OCI-LY7 (cell line): ENCODE results near the gene ZNF732. TPM values are rescaled to one million over a fixed set of nuclear protein-coding genes. Genes with fewer than 3 reads are reported as not detected.

Experiments
- BruUV-seq: library from RNA; stranded (reverse); fragments of 400-500 nt; replicated peaks from 2 replicates; lab custom pipeline; 2021; lab: Mats Ljungman, UMichigan
- CTCF ChIA-PET: fragments of 300-600 bp; sonication (Branson Sonifier 250); formaldehyde crosslinking; loops from one replicate; lab custom pipeline; 2022; ENCODE audit warnings: antibody characterized with exemption; ENCODE audit not compliant: unreplicated experiment; lab: Charles Lee
- POLR2A ChIA-PET: fragments of 300-600 bp; sonication (Branson Sonifier 250); formaldehyde crosslinking; loops from one replicate; lab custom pipeline; 2022; ENCODE audit warnings: antibody characterized with exemption; lab: Charles Lee
- DNase-seq: peaks from one replicate; pipeline ENCODE4 v3.0.0-alpha.2; 2015; ENCODE audit warnings: low spot score
- H2AFZ ChIP-seq: fragments of 200-600 bp; sonication (generic), shearing (Covaris generic); 2 replicates; pipeline ENCODE4 v1.6.1; 2014; ENCODE audit warnings: mild to moderate bottlenecking, antibody characterized with exemption, low read length, moderate library complexity
- H3K27ac ChIP-seq: fragments of 200-600 bp; sonication (generic); 2 replicates; pipeline ENCODE4 v1.5.1; 2014; ENCODE audit warnings: mixed run types, low read depth, mild to moderate bottlenecking, moderate library complexity, low read length, inconsistent platforms; ENCODE audit not compliant: poor library complexity, severe bottlenecking
- H3K36me3 ChIP-seq: fragments of 200-600 bp; sonication (generic); 2 replicates; pipeline ENCODE4 v1.6.1; 2014; ENCODE audit warnings: mild to moderate bottlenecking, antibody characterized with exemption, low read length, moderate library complexity, mixed read lengths; ENCODE audit not compliant: insufficient read depth
- H3K4me1 ChIP-seq: fragments of 200-600 bp; sonication (generic); 2 replicates; pipeline ENCODE4 v1.5.1; 2014; ENCODE audit warnings: mild to moderate bottlenecking, low read length; ENCODE audit not compliant: insufficient read depth, poor library complexity, severe bottlenecking
- H3K4me2 ChIP-seq: fragments of 200-600 bp; sonication (generic); 2 replicates; pipeline ENCODE4 v1.6.1; 2014; ENCODE audit warnings: mild to moderate bottlenecking, low read length
- H3K4me3 ChIP-seq: fragments of 200-600 bp; sonication (generic); 2 replicates; pipeline ENCODE4 v1.5.1; 2014; ENCODE audit warnings: mild to moderate bottlenecking, low read depth, low read length; ENCODE audit not compliant: poor library complexity, severe bottlenecking
- H3K79me2 ChIP-seq: fragments of 200-600 bp; sonication (generic); 2 replicates; pipeline ENCODE4 v1.6.1; 2016; ENCODE audit warnings: low read depth, mild to moderate bottlenecking, low read length, moderate library complexity, mixed read lengths; ENCODE audit not compliant: insufficient read depth
- H3K9me2 ChIP-seq: fragments of 200-600 bp; sonication (generic); 2 replicates; pipeline ENCODE4 v1.6.1; 2016; ENCODE audit warnings: mild to moderate bottlenecking, low read length, mixed read lengths; ENCODE audit not compliant: insufficient read depth
- H3K9me3 ChIP-seq: fragments of 200-600 bp; sonication (generic); 2 replicates; pipeline ENCODE4 v1.6.1; 2014; ENCODE audit warnings: mild to moderate bottlenecking, mixed run types, low read length, mixed read lengths
- H4K20me1 ChIP-seq: fragments of 200-600 bp; sonication (generic); 2 replicates; pipeline ENCODE4 v1.6.1; 2014; ENCODE audit warnings: mild to moderate bottlenecking, antibody characterized with exemption, low read length, moderate library complexity, mixed read lengths; ENCODE audit not compliant: insufficient read depth
- EZH2phosphoT487 ChIP-seq: fragments of 200-600 bp; sonication (generic); IDR thresholded peaks from 2 replicates; pipeline ENCODE4 v1.6.1; 2018; ENCODE audit warnings: low read depth, borderline replicate concordance, mild to moderate bottlenecking, mixed run types, antibody characterized with exemption, low read length, moderate library complexity, mixed read lengths
- intact Hi-C: fragments of 100-400 bp; cut with micrococcal nuclease; formaldehyde crosslinking; loops from one replicate; pipeline ENCODE4 v1.10.0; 2022; ENCODE audit not compliant: unreplicated experiment
- total RNA-seq, 2 experiments: library from RNA; depleted of rRNA in 1 of 2; stranded (reverse); fragments of >200 nt in 1 of 2; shearing (Covaris generic) in 1 of 2; gene quantifications; 2 replicates each; pipeline ENCODE4 v1.2.3, GENCODE V29; 2014 to 2022
- TF ChIP-seq, protein P1 (sequence below): fragments of 200-600 bp; sonication (generic); conservative IDR thresholded peaks from 2 replicates; pipeline ENCODE4 v1.5.1; 2014; ENCODE audit warnings: mild to moderate bottlenecking, antibody characterized with exemption, low read length, moderate library complexity, mixed read lengths

The ZNF732 gene
- total RNA-seq, 2 experiments from 2014 or later = not detected

DNA sequence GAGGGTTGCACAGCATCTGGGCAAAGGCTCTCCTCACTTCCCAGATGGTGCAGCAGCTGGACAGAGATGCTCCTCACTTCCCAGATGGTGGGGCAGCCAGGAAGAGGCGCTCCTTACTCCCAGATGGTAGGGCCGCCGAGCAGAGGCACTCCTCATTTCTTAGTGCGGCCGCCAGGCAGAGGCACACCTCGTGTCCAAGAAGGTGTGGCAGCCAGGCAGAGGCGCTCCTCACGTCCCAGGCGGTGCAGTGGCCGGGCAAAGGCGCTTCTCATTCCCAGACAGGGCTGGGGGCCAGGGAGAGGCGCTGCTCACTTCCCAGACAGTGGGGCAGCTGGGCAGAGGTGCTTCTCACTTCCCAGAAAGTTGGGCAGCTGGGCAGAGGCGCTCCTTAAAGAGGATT is 48.8 kb downstream of the ZNF732 start:
- Histone ChIP-seq H3K4me3 (no peak overlapping the region), H3K4me1 (no peaks in the 10 kb centered on the region), H3K4me2 (no peak overlapping the region), H3K9me2 (no peaks in the 10 kb centered on the region), H3K9me3 (peaks cover 64% of the 10 kb centered on the region), H2AFZ (no peak overlapping the region), H3K27ac (no peak overlapping the region), H3K79me2 (no peaks in the 10 kb centered on the region), H4K20me1 (no peaks in the 10 kb centered on the region), H3K36me3 (no peaks in the 10 kb centered on the region)
- no TSS peak for BruUV-seq
- DNase-seq = no peak
- ChIA-PET CTCF (no interaction called here), POLR2A (no interaction called here)
- intact Hi-C loops = no loop called here
- TF ChIP-seq EZH2phosphoT487 = no peak
- TF ChIP-seq, protein P1, sequence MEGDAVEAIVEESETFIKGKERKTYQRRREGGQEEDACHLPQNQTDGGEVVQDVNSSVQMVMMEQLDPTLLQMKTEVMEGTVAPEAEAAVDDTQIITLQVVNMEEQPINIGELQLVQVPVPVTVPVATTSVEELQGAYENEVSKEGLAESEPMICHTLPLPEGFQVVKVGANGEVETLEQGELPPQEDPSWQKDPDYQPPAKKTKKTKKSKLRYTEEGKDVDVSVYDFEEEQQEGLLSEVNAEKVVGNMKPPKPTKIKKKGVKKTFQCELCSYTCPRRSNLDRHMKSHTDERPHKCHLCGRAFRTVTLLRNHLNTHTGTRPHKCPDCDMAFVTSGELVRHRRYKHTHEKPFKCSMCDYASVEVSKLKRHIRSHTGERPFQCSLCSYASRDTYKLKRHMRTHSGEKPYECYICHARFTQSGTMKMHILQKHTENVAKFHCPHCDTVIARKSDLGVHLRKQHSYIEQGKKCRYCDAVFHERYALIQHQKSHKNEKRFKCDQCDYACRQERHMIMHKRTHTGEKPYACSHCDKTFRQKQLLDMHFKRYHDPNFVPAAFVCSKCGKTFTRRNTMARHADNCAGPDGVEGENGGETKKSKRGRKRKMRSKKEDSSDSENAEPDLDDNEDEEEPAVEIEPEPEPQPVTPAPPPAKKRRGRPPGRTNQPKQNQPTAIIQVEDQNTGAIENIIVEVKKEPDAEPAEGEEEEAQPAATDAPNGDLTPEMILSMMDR = no peak

DNA sequence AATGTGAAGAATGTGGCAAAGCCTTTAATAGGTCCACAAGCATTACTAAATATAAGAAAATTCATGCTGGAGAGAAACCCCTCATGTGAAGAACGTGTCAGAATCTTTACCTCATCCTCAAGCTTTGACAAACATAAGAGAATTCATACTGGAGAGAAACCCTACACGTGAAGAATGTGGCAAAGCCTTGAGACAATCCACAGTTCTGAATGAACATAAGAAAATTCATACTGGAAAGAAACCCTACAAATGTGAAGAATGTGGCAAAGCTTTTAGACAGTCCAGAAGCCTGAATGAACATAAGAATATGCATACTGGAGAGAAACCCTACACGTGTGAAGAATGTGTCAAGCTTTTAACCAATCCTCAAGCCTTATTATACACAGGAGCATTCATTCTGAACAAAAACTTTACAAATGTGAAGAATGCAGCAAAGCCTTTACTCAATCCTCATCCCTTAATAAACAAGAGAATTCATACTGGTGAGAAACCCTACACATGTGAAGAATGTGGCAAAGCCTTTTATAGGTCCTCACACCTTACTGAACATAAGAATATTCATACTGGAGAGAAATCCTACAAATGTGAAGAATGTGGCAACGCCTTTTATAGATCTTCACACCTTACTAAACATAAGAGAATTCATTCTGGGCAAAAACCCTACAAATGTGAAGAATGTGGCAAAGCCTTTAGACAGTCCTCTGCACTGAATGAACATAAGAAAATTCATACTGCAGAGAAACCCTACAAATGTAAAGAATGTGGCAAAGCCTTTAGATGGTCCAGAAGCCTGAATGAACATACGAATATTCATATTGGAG is 51.1 kb downstream of the ZNF732 start:
- BruUV-seq = no TSS peak
- no peak overlapping the region for H2AFZ ChIP-seq
- no peaks in the 10 kb centered on the region for H4K20me1 ChIP-seq
- H3K79me2 ChIP-seq = no peaks in the 10 kb centered on the region
- no peaks in the 10 kb centered on the region for H3K9me2 ChIP-seq
- POLR2A ChIA-PET = no interaction called here
- H3K4me2 ChIP-seq = no peak overlapping the region
- H3K36me3 ChIP-seq = no peaks in the 10 kb centered on the region
- no peak overlapping the region for H3K4me3 ChIP-seq
- peaks cover 65% of the 10 kb centered on the region for H3K9me3 ChIP-seq
- H3K4me1 ChIP-seq = no peaks in the 10 kb centered on the region
- DNase-seq = no peak
- no peak overlapping the region for H3K27ac ChIP-seq
- intact Hi-C loops = no loop called here
- CTCF ChIA-PET = no interaction called here
- TF ChIP-seq, protein P1 = no peak
- TF ChIP-seq EZH2phosphoT487 = no peak

DNA sequence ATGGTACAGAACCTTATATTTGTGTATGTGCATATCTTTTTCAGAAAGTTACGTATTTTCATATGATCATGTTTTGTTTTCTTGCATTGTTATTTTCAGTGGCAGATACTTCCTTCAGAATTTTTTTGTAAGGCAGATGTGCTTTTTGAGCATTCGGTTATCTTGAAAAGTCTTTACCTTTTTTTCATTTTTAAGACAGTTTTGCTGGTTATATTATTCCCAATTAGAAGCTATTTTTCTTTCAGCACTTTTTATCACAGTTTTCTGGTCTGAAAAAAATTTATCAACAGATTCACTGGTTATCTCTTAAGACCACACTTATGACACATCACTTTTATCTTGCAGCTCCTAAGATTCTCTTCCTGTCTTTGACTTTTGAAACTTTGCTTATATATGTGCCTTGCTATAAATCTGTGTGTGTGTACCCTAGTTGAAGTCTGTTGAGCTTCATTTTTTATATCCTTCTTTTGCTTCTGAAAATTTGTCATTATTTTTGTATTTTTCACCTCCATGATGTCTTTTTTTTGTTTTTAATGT is 53.1 kb downstream of the ZNF732 start:
- H3K36me3 ChIP-seq = no peaks in the 10 kb centered on the region

More for the DNA sequence above, 53.1 kb downstream of the ZNF732 start:
- TF ChIP-seq, protein P1 = no peak
- no peak for TF ChIP-seq EZH2phosphoT487
- no peak for DNase-seq
- Histone ChIP-seq H3K79me2 (no peaks in the 10 kb centered on the region), H4K20me1 (no peaks in the 10 kb centered on the region), H3K27ac (no peak overlapping the region), H2AFZ (no peak overlapping the region), H3K9me3 (peaks cover 68% of the 10 kb centered on the region), H3K4me3 (no peak overlapping the region), H3K9me2 (no peaks in the 10 kb centered on the region), H3K4me2 (no peak overlapping the region), H3K4me1 (no peaks in the 10 kb centered on the region)
- ChIA-PET CTCF (no interaction called here), POLR2A (interaction anchor here (0.7 kb wide), 2 partner anchors 21 to 328 kb away, joined by 4 read pairs; no protein-coding TSS in a partner anchor)
- BruUV-seq = no TSS peak
- intact Hi-C loops = no loop called here
